GM12872 (cell line): ENCODE measurements around the gene ANKRD40CL.

Experiments used
- CTCF ChIP-seq: IDR thresholded peaks from 3 replicates; pipeline ENCODE4 v1.5.1; 2011; ENCODE audit warnings: low read depth, mild to moderate bottlenecking, low read length, moderate library complexity; ENCODE audit not compliant: insufficient read depth

ANKRD40CL gene

GRCh38 chr17:50775926-50776325 lies 8.6 kb upstream of the ANKRD40CL start:
- no peak for TF ChIP-seq CTCF

GRCh38 chr17:50774225-50774803 lies 7.0 kb upstream of the ANKRD40CL start:
- TF ChIP-seq CTCF = no peak

DNA sequence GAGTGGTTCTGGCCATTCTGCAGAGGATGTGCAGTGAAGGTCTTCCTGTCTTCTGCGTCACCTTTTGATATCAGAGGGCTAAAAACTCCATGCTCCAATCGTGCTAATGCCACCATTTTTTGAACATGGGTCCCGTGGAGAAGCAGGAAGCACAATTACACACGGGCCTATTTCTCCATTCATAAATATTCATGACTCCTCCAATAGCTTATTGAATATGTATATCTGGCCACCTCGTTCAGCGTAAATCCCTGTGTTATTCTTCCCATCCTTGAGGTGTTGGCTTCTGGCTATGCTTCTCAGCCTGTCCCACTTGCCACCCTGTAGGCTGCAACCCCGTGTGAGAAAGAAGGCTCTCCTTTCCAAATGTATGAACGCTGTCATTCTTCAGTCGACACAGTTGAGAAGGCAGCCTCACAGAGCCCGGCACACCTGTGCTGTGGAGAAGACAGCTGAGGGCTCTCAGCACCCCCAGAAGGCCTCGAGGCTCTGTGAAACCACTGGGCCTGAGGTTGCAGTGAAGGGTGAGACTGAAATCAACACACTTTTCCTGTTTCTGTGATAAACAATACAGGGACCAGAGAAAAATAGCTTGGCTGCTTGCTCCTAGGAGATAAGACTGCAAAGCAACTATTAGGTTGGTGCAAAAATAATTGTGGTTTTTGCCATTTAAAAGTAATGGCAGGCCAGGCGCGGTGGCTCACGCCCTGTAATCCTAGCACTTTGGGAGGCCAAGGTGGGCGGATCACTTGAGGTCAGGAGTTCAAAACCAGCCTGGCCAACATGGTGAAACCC lies 4.9 kb upstream of the ANKRD40CL start:
- no peak for TF ChIP-seq CTCF

DNA sequence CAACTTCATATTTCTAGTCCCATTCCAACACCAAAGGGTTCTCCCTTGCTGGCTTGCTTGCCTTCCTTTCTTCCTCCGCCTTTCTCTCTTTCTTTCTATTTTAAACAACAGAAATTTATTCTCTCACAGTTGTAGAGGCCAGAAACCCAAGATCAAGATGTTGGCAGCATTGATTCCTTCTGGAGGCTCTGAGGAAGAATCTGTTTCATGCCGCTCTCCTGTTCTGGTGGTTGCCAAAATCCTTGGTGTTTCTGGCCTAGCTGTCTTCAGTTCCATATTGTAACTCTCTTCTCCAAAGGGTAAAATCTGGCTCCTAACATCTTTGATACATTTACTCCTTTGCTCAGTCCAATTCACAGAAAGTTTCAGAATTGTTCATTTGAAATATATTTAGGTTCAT lies 3.0 kb upstream of the ANKRD40CL start:
- TF ChIP-seq CTCF = no peak

GRCh38 chr17:50769884-50770283 lies 2.6 kb upstream of the ANKRD40CL start:
- no peak for TF ChIP-seq CTCF

DNA sequence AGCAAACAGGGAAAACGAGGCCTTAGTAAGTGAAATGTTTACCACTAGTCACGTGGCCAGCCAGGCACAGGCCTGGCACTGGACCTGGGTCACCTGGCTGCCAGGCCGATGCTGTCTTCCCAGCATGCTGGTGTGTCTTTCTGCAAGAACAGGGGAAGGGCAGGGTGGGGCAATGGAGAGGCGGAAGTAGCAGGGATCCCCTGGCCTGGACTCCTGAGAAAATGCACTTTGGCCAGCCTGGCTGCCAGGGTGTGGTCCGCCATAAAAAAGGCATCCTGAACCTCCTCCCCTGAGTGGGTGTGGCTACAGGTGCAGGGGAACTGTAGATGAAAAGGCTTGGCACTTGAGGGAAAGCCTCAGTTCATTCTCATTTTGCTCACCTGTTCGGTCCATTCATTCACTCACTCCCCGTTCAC lies 1.0 kb upstream of the ANKRD40CL start:
- no peak for TF ChIP-seq CTCF

GRCh38 chr17:50767030-50767429 lies 288 bp downstream of the ANKRD40CL start:
- no peak for TF ChIP-seq CTCF
